Uterus (tissue), 4 donors: ENCODE results near the gene CD302. TPM values are rescaled to one million over a fixed set of nuclear protein-coding genes. Genes with fewer than 3 reads are reported as not detected.

Experiments
- DNase-seq, 2 donors: peaks; one replicate each; pipeline ENCODE4 v3.0.0-alpha.2; 2019 to 2020
- H3K27ac ChIP-seq, 2 donors: fragments of 200-600 bp; sonication (generic); 1 replicate in 1 of 2; 2 replicates in 1 of 2; pipeline ENCODE4 v1.5.1; 2016 to 2018
- H3K27me3 ChIP-seq, 2 donors: fragments of 200-600 bp; sonication (generic); one replicate each; pipeline ENCODE4 v1.5.1; 2018 to 2019; ENCODE audit warnings: control low read depth in 1 of 2
- H3K36me3 ChIP-seq, 2 donors: fragments of 200-600 bp; sonication (generic); one replicate each; pipeline ENCODE4 v1.5.1; 2019; ENCODE audit warnings: control low read depth in 1 of 2
- H3K4me1 ChIP-seq, 2 donors: fragments of 200-600 bp; sonication (generic); one replicate each; pipeline ENCODE4 v1.5.1; 2018 to 2019; ENCODE audit warnings: control low read depth in 1 of 2
- H3K4me3 ChIP-seq, 2 donors: fragments of 200-600 bp; sonication (generic); 1 replicate in 1 of 2; 2 replicates in 1 of 2; pipeline ENCODE4 v1.5.1; 2018 to 2019; ENCODE audit warnings: mild to moderate bottlenecking in 1 of 2
- H3K9me3 ChIP-seq, 2 donors: fragments of 200-600 bp; sonication (generic); one replicate each; pipeline ENCODE4 v1.5.1; 2019; ENCODE audit warnings: control low read depth in 1 of 2
- POLR2A ChIP-seq, 2 donors: fragments of 450-650 bp; IDR thresholded peaks; one replicate each; pipeline ENCODE4 v1.6.1; 2016; ENCODE audit warnings: antibody characterized with exemption in 2 of 2, mild to moderate bottlenecking in 1 of 2, moderate library complexity in 1 of 2
- intact Hi-C: fragments of 100-400 bp; cut with DNase I; formaldehyde crosslinking; loops from one replicate; pipeline ENCODE4 v1.15.1; 2023; ENCODE audit warnings: low total_unique reads
- total RNA-seq, 4 donors: library from RNA; depleted of rRNA in 3 of 4; stranded (reverse); fragments of >200 nt in 3 of 4; gene quantifications; one replicate each; pipeline versions ENCODE4 v1.1.0 to v1.2.4, GENCODE V29; 2014 to 2023
- TF ChIP-seq, protein P1 (sequence below), 4 experiments: fragments of 200-600 bp in 2 of 4; fragments of 450-650 bp in 2 of 4; sonication (generic) in 2 of 4; IDR thresholded peaks; one replicate each; pipeline ENCODE4 v1.5.1; 2016 to 2019; ENCODE audit warnings: antibody characterized with exemption in 4 of 4, mild to moderate bottlenecking in 2 of 4, moderate library complexity in 1 of 4
- donor health status: DM: yes; HTN: yes; CAD: no.

Gene CD302
- total RNA-seq, 4 donors from 2014 or later, result 31.8 to 103 (median 45.5) TPM

DNA sequence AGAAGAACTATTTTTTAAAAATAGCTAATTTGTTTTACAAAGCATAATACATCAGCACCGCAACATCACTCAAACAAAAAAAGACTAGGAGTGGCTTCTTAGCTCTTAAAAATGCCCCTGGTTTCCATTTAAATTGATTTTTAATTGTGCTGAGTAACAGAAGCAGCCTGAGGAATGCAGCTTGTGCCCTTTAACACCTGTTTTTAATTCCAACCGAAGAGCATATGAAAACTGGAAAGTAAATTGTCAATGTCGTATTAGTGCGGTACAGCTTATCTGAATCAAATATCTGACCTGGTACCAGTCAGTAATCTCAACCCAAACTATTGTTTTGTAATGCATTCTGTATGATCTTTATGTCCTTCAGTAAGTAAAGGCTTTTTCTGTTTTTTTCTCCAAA is 13.2 kb upstream of the CD302 start:
- H3K4me3 ChIP-seq, result no peak overlapping the region
- H3K36me3 ChIP-seq, result no peaks in the 10 kb centered on the region
- H3K27me3 ChIP-seq, result no peaks in the 10 kb centered on the region
- no peak for TF ChIP-seq POLR2A (IDR thresholded peaks at IDR 0.05)
- TF ChIP-seq, protein P1, sequence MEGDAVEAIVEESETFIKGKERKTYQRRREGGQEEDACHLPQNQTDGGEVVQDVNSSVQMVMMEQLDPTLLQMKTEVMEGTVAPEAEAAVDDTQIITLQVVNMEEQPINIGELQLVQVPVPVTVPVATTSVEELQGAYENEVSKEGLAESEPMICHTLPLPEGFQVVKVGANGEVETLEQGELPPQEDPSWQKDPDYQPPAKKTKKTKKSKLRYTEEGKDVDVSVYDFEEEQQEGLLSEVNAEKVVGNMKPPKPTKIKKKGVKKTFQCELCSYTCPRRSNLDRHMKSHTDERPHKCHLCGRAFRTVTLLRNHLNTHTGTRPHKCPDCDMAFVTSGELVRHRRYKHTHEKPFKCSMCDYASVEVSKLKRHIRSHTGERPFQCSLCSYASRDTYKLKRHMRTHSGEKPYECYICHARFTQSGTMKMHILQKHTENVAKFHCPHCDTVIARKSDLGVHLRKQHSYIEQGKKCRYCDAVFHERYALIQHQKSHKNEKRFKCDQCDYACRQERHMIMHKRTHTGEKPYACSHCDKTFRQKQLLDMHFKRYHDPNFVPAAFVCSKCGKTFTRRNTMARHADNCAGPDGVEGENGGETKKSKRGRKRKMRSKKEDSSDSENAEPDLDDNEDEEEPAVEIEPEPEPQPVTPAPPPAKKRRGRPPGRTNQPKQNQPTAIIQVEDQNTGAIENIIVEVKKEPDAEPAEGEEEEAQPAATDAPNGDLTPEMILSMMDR (IDR thresholded peaks at IDR 0.05), result no peak
- no peaks in the 10 kb centered on the region for H3K9me3 ChIP-seq
- no peak overlapping the region for H3K27ac ChIP-seq
- no peaks in the 10 kb centered on the region for H3K4me1 ChIP-seq
- DNase-seq, result no peak
- intact Hi-C loops, result no loop called here

- Histone ChIP-seq H3K27me3 (no peaks in the 10 kb centered on the region), H3K36me3 (no peaks in the 10 kb centered on the region), H3K27ac (no peak overlapping the region), H3K4me3 (no peak overlapping the region), H3K9me3 (no peaks in the 10 kb centered on the region), H3K4me1 (no peaks in the 10 kb centered on the region)
- intact Hi-C loops, result no loop called here
- TF ChIP-seq, protein P1 (IDR thresholded peaks at IDR 0.05), result no peak
- TF ChIP-seq POLR2A (IDR thresholded peaks at IDR 0.05), result no peak
- DNase-seq, result no peak
Observed at GRCh38 chr2:159808032-159808425, 10.0 kb upstream of the CD302 start.

DNA sequence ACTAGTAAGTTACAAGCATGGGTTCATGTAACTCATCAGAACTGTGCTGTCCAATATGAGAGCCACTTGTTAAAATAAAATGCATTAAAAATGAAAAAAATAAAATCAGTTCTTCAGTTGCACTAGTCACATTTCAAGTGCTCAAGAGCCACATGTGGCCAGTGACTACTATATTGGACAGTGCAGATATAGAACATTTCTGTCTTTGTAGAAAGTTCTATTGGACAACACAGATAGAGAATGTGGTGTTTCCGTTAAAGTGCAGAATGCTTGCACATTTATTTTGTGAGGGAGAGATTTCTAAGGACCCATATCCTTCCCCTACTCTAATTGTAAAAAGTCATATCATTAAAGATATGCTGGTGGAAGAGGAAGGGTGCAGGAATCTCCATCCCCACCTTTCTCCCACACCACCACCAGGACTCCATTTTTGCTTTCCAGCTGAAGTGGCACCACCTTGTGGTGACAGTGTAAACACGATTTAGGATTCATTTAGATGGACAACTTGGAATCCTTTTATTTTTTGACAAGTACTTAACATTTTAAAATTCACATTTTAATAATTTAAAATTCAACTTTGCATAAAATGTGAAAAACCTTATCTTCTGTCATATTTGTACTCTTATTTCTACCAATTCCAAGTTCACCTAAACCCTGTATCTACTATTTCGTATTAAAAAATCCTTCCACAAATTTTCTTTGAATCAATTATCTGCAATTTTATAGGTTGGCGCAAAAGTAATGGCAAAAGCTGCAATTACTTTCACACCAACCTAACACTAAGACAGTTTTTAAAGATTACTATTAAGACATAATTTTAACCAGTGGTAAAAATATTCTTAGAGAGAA is 9.4 kb upstream of the CD302 start:
- no peak overlapping the region for H3K27ac ChIP-seq
- no peaks in the 10 kb centered on the region for H3K9me3 ChIP-seq
- no peaks in the 10 kb centered on the region for H3K4me1 ChIP-seq
- peak in 1 of 2 donors; percentile 31 for DNase-seq
- intact Hi-C loops, result no loop called here
- H3K27me3 ChIP-seq, result no peaks in the 10 kb centered on the region
- H3K4me3 ChIP-seq, result no peak overlapping the region
- no peaks in the 10 kb centered on the region for H3K36me3 ChIP-seq
- no peak for TF ChIP-seq POLR2A (IDR thresholded peaks at IDR 0.05)
- TF ChIP-seq, protein P1 (IDR thresholded peaks at IDR 0.05), result peak; percentile 57 to 76 (median 65)

DNA sequence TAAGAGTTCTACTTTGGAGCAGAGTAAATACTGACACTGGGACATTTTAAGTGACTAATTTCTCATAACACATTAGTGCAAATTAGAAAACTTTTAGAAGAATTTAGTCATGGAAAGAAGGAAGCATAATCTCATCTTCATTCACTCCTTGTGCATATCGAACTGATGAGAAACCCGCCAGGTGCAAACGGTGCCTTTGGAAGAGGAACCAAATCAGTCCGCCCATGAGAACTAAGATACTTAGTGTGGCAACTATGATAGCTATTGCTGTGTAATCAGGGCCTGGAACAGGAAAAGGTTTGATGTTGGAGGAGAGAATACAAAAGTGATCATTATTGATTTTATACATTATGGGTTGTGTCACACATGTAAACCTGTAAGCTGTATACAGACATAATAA is 6.9 kb upstream of the CD302 start:
- H3K27me3 ChIP-seq, result no peaks in the 10 kb centered on the region
- DNase-seq, result no peak
- no peaks in the 10 kb centered on the region for H3K4me1 ChIP-seq
- no peaks in the 10 kb centered on the region for H3K36me3 ChIP-seq
- no peak overlapping the region for H3K27ac ChIP-seq
- intact Hi-C loops, result no loop called here
- H3K9me3 ChIP-seq, result no peaks in the 10 kb centered on the region
- TF ChIP-seq, protein P1 (IDR thresholded peaks at IDR 0.05), result no peak
- no peak for TF ChIP-seq POLR2A (IDR thresholded peaks at IDR 0.05)
- H3K4me3 ChIP-seq, result no peak overlapping the region

DNA sequence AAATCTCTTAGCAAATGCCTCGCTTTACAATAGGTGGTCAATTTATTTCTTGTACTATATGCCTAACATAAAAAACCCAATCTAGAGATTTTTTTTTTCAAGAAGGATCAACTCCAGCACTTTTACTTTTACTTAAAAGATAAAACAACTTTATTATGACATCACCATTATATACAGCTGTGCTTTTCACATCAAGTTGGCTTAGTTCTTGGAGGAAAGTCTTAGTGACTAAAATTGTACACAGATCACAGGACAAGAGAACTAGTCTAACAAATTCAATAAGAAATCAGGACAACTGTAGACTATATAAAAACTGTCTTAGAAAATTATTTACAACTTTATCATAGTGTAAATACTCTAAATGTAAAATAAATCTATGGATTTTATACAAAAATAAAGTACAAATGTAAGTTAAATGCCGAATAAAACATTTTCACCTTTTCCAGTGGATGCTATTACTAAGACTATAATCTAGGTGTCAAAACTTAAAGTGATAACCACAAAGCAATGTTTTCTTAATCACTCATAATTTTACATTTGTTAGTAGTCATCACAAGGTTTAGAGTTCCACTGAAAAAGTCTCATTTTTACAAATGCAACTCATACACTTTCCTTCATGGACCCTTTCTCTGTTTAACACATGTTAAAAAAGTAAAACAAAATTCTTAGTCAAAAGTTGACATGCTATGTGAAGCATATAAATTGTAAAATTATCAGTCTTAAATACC is 5.4 kb upstream of the CD302 start:
- no peak for DNase-seq
- Histone ChIP-seq H3K27me3 (no peaks in the 10 kb centered on the region), H3K9me3 (no peaks in the 10 kb centered on the region), H3K27ac (no peak overlapping the region), H3K4me3 (no peak overlapping the region), H3K4me1 (no peaks in the 10 kb centered on the region), H3K36me3 (no peaks in the 10 kb centered on the region)
- TF ChIP-seq, protein P1 (IDR thresholded peaks at IDR 0.05), result no peak
- intact Hi-C loops, result no loop called here
